ENCODE results near the gene FOXI1. TPM values are rescaled to one million over a fixed set of nuclear protein-coding genes. Genes with fewer than 3 reads are reported as not detected.
"Not testable (repeated sequence)": the region's sequence is repeated elsewhere in the genome, so short reads cannot be mapped to it uniquely, and the experiment has no call there.

Gene FOXI1
- polyA plus RNA-seq, 3 donors: 4.9 to 7.9 (median 5.2) TPM

- DNase-seq (ENCODE audit: extremely low read depth in 1 of 11, low read depth in 9 of 11, low spot score in 4 of 11): no peak
Measured at GRCh38 chr5:170080786-170081445, 24.8 kb upstream of the FOXI1 start.

- DNase-seq (ENCODE audit: extremely low read depth in 1 of 11, low read depth in 9 of 11, low spot score in 4 of 11): no peak
Measured at GRCh38 chr5:170081616-170082015, 24.1 kb upstream of the FOXI1 start.

- DNase-seq (ENCODE audit: extremely low read depth in 1 of 11, low read depth in 9 of 11, low spot score in 4 of 11): no peak
Measured at GRCh38 chr5:170082701-170083100, 23.0 kb upstream of the FOXI1 start.

GRCh38 chr5:170087168-170087817, 18.4 kb upstream of the FOXI1 start:
- no peak for DNase-seq (ENCODE audit: extremely low read depth in 1 of 11, low read depth in 9 of 11, low spot score in 4 of 11)

GRCh38 chr5:170092455-170093101, 13.1 kb upstream of the FOXI1 start:
- no peak for DNase-seq (ENCODE audit: extremely low read depth in 1 of 11, low read depth in 9 of 11, low spot score in 4 of 11)

- not testable (repeated sequence) for DNase-seq (ENCODE audit: extremely low read depth in 1 of 11, low read depth in 9 of 11, low spot score in 4 of 11)
Measured at GRCh38 chr5:170094329-170094728, 11.4 kb upstream of the FOXI1 start.

GRCh38 chr5:170095646-170096045, 10.1 kb upstream of the FOXI1 start:
- no peak for DNase-seq (ENCODE audit: extremely low read depth in 1 of 11, low read depth in 9 of 11, low spot score in 4 of 11)

GRCh38 chr5:170097934-170098333, 7.8 kb upstream of the FOXI1 start:
- peak in 1 of 11 donors; percentile 13 for DNase-seq (ENCODE audit: extremely low read depth in 1 of 11, low read depth in 9 of 11, low spot score in 4 of 11)

GRCh38 chr5:170100066-170100943, 5.4 kb upstream of the FOXI1 start:
- peak; percentile 66 to 88 (median 76) for DNase-seq (ENCODE audit: extremely low read depth in 1 of 11, low read depth in 9 of 11, low spot score in 4 of 11)

GRCh38 chr5:170103447-170103846, 2.2 kb upstream of the FOXI1 start:
- no peak for DNase-seq (ENCODE audit: extremely low read depth in 1 of 11, low read depth in 9 of 11, low spot score in 4 of 11)

GRCh38 chr5:170104299-170104698, 1.4 kb upstream of the FOXI1 start:
- no peak for DNase-seq (ENCODE audit: extremely low read depth in 1 of 11, low read depth in 9 of 11, low spot score in 4 of 11)

GRCh38 chr5:170104710-170105109, 987 bp upstream of the FOXI1 start:
- DNase-seq (ENCODE audit: extremely low read depth in 1 of 11, low read depth in 9 of 11, low spot score in 4 of 11): no peak

- DNase-seq (ENCODE audit: extremely low read depth in 1 of 11, low read depth in 9 of 11, low spot score in 4 of 11): no peak
Measured at GRCh38 chr5:170107674-170108073, 2.0 kb downstream of the FOXI1 start.

- DNase-seq (ENCODE audit: extremely low read depth in 1 of 11, low read depth in 9 of 11, low spot score in 4 of 11): no peak
Measured at GRCh38 chr5:170108266-170108785, 2.6 kb downstream of the FOXI1 start.

- DNase-seq (ENCODE audit: extremely low read depth in 1 of 11, low read depth in 9 of 11, low spot score in 4 of 11): no peak
Measured at GRCh38 chr5:170109059-170110031, 3.6 kb downstream of the FOXI1 start.

GRCh38 chr5:170110403-170111087, 4.8 kb downstream of the FOXI1 start:
- DNase-seq (ENCODE audit: extremely low read depth in 1 of 11, low read depth in 9 of 11, low spot score in 4 of 11): no peak

GRCh38 chr5:170111088-170111785, 5.5 kb downstream of the FOXI1 start:
- no peak for DNase-seq (ENCODE audit: extremely low read depth in 1 of 11, low read depth in 9 of 11, low spot score in 4 of 11)

Data from renal cortex interstitium (tissue), 11 donors.